OCI-LY1 (cell line): ENCODE data around the gene EYA3.

Source experiments
- H2AFZ ChIP-seq: fragments of 200-600 bp; sonication (generic), shearing (Covaris generic); 2 replicates; pipeline ENCODE4 v1.6.0; 2014; ENCODE audit warnings: antibody characterized with exemption, mild to moderate bottlenecking, low read length
- H3F3A ChIP-seq: fragments of 200-600 bp; sonication (generic), shearing (Covaris generic); 2 replicates; pipeline ENCODE4 v1.6.0; 2014; ENCODE audit warnings: mild to moderate bottlenecking, antibody characterized with exemption, low read length, moderate library complexity; ENCODE audit not compliant: insufficient read depth
- H3K27ac ChIP-seq: fragments of 200-600 bp; sonication (generic); 2 replicates; pipeline ENCODE4 v1.5.1; 2014; ENCODE audit warnings: low read length, mixed run types, mild to moderate bottlenecking, low read depth; ENCODE audit not compliant: poor library complexity, severe bottlenecking
- H3K27me3 ChIP-seq: fragments of 200-600 bp; sonication (generic); 2 replicates; pipeline ENCODE4 v1.6.0; 2014; ENCODE audit warnings: antibody characterized with exemption, mild to moderate bottlenecking, low read length, moderate library complexity; ENCODE audit not compliant: insufficient read depth
- H3K36me3 ChIP-seq: fragments of 200-600 bp; sonication (generic); 2 replicates; pipeline ENCODE4 v1.6.1; 2014; ENCODE audit warnings: mild to moderate bottlenecking, antibody characterized with exemption, low read length, moderate library complexity, mixed read lengths; ENCODE audit not compliant: insufficient read depth
- H3K4me1 ChIP-seq: fragments of 200-600 bp; sonication (generic); 2 replicates; pipeline ENCODE4 v1.5.1; 2014; ENCODE audit warnings: mild to moderate bottlenecking, low read length, moderate library complexity; ENCODE audit not compliant: insufficient read depth, severe bottlenecking
- H3K4me2 ChIP-seq: fragments of 200-600 bp; sonication (generic), shearing (Covaris generic); 2 replicates; pipeline ENCODE4 v1.6.1; 2014; ENCODE audit warnings: low read length
- H3K4me3 ChIP-seq: fragments of 200-600 bp; sonication (generic); 2 replicates; pipeline ENCODE4 v1.5.1; 2014; ENCODE audit warnings: low read length, low read depth, mild to moderate bottlenecking, mixed read lengths; ENCODE audit not compliant: poor library complexity, severe bottlenecking
- H3K79me2 ChIP-seq: fragments of 200-600 bp; shearing (Covaris generic); 2 replicates; pipeline ENCODE4 v1.6.1; 2016; ENCODE audit warnings: mixed run types, low read length, mixed read lengths; ENCODE audit not compliant: insufficient read depth
- H3K9ac ChIP-seq: fragments of 200-600 bp; sonication (generic), shearing (Covaris generic); 2 replicates; pipeline ENCODE4 v1.6.1; 2014; ENCODE audit warnings: mild to moderate bottlenecking, low read length, mixed read lengths
- H3K9me2 ChIP-seq: fragments of 200-600 bp; sonication (generic), shearing (Covaris generic); 2 replicates; pipeline ENCODE4 v1.6.1; 2014; ENCODE audit warnings: low read depth, mild to moderate bottlenecking, low read length, mixed read lengths
- H3K9me3 ChIP-seq: fragments of 200-600 bp; shearing (Covaris generic); 2 replicates; pipeline ENCODE4 v1.6.1; 2014; ENCODE audit warnings: low read length, mixed read lengths
- H4K20me1 ChIP-seq: fragments of 200-600 bp; sonication (generic), shearing (Covaris generic); 2 replicates; pipeline ENCODE4 v1.6.0; 2016; ENCODE audit warnings: mild to moderate bottlenecking, low read length; ENCODE audit not compliant: insufficient read depth
- CTCF ChIP-seq: fragments of 200-600 bp; sonication (generic), shearing (Covaris generic); IDR thresholded peaks from 2 replicates; pipeline ENCODE4 v1.5.1; 2017; ENCODE audit warnings: mild to moderate bottlenecking, antibody characterized with exemption, low read length, moderate library complexity, mixed read lengths
- EZH2 ChIP-seq: fragments of 200-600 bp; sonication (generic), shearing (Covaris generic); IDR thresholded peaks from 2 replicates; pipeline ENCODE4 v1.8.0; 2017; ENCODE audit warnings: borderline replicate concordance, mixed run types, mild to moderate bottlenecking, antibody characterized with exemption, low read length, moderate library complexity, mixed read lengths

The EYA3 gene

DNA sequence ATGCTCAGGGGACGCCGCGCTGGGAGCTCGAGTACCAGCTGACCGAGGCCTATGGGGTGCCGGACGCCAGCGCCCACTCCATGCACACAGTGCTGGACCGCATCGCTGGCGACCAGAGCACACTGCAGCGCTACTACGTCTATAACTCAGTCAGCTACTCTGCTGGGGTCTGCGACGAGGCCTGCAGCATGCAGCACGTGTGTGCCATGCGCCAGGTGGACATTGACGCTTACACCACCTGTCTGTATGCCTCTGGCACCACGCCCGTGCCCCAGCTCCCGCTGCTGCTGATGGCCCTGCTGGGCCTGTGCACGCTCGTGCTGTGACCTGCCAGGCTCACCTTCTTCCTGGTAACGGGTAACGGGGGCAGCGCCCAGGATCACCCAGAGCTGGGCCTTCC is 129.9 kb downstream of the EYA3 start:
- no peaks in the 10 kb centered on the region for H3F3A ChIP-seq
- peaks cover 20% of the 10 kb centered on the region for H3K4me1 ChIP-seq
- H3K9ac ChIP-seq: no peak overlapping the region
- no peak overlapping the region for H3K4me3 ChIP-seq
- no peaks in the 10 kb centered on the region for H3K27me3 ChIP-seq
- no peaks in the 10 kb centered on the region for H3K9me3 ChIP-seq
- H3K9me2 ChIP-seq: no peaks in the 10 kb centered on the region
- H2AFZ ChIP-seq: no peak overlapping the region
- no peak overlapping the region for H3K27ac ChIP-seq
- H4K20me1 ChIP-seq: no peaks in the 10 kb centered on the region
- H3K4me2 ChIP-seq: no peak overlapping the region
- H3K79me2 ChIP-seq: no peaks in the 10 kb centered on the region
- H3K36me3 ChIP-seq: no peaks in the 10 kb centered on the region
- TF ChIP-seq CTCF (no peak), EZH2 (no peak)

GRCh38 chr1:27957655-27958054 is 130.8 kb downstream of the EYA3 start:
- H3K79me2 ChIP-seq: no peaks in the 10 kb centered on the region
- TF ChIP-seq EZH2 (no peak), CTCF (no peak)

GRCh38 chr1:27956761-27957160 is 131.6 kb downstream of the EYA3 start:
- no peak for TF ChIP-seq EZH2
- TF ChIP-seq CTCF: no peak
- no peaks in the 10 kb centered on the region for H3K9me3 ChIP-seq
- H3K4me3 ChIP-seq: no peak overlapping the region
- H4K20me1 ChIP-seq: no peaks in the 10 kb centered on the region
- H2AFZ ChIP-seq: no peak overlapping the region
- no peaks in the 10 kb centered on the region for H3K27me3 ChIP-seq
- no peak overlapping the region for H3K4me2 ChIP-seq
- no peaks in the 10 kb centered on the region for H3F3A ChIP-seq
- no peaks in the 10 kb centered on the region for H3K9me2 ChIP-seq
- H3K9ac ChIP-seq: no peak overlapping the region
- no peak overlapping the region for H3K27ac ChIP-seq
- peaks cover 20% of the 10 kb centered on the region for H3K4me1 ChIP-seq
- H3K79me2 ChIP-seq: no peaks in the 10 kb centered on the region
- no peaks in the 10 kb centered on the region for H3K36me3 ChIP-seq

More at GRCh38 chr1:27957655-27958054, 130.8 kb downstream of the EYA3 start:
- H3K9me2 ChIP-seq: no peaks in the 10 kb centered on the region
- H3K9me3 ChIP-seq: no peaks in the 10 kb centered on the region
- H3K27ac ChIP-seq: no peak overlapping the region
- H3K4me1 ChIP-seq: peaks cover 20% of the 10 kb centered on the region
- H2AFZ ChIP-seq: no peak overlapping the region
- no peak overlapping the region for H3K9ac ChIP-seq
- H3K27me3 ChIP-seq: no peaks in the 10 kb centered on the region
- H4K20me1 ChIP-seq: no peaks in the 10 kb centered on the region
- no peak overlapping the region for H3K4me3 ChIP-seq
- no peaks in the 10 kb centered on the region for H3K36me3 ChIP-seq
- H3F3A ChIP-seq: no peaks in the 10 kb centered on the region
- no peak overlapping the region for H3K4me2 ChIP-seq
